ENCODE data around the gene ZP2. TPM values are rescaled to one million over a fixed set of nuclear protein-coding genes. Genes with fewer than 3 reads are reported as not detected.

Gene ZP2
- total RNA-seq, 1 experiment from 2014 or later: not detected

DNA sequence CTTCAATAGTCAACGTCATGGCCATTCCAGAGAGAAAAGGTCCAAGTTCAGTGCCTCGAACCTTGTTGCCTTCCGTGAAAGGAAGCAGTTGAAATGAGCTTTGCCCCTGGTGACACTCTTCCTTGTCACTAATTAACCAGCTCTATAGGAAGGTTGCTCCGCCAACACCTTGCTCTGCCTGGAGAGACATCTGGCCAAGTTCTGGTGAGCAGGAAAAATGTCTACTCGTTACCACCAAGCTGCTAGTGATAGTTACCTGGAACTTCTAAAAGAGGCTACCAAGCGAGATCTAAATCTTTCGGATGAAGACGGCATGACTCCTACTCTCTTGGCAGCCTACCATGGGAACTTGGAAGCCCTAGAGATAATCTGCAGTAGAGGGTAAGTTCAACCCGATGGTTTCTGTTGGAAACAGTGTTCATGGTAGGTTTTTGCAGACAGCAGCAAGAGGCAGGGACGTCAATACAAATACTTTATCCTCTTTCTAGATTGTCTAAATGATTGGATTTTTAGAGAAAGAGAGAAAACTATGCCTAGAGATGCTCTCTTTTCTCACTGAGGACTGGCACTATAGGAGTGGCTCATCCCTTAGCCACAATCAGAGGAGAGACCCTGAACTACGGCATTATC is 22.3 kb upstream of the ZP2 start, which contains the start of gene ANKS4B:
Gene ANKS4B (plus strand): TSS at position 179 of the 630 bp plus-strand sequence. CDS start 39 bp downstream, at position 218.
- POLR2A ChIA-PET: no interaction called here
- H3K4me2 ChIP-seq (ENCODE audit: low read length): no peak within 1 kb of the TSS
- no peaks in the 10 kb centered on the region; the same call in 1 of the 2 replicates for H3K9me2 ChIP-seq (ENCODE audit: insufficient read depth)
- H3K9ac ChIP-seq (ENCODE audit: low read length): no peak within 1 kb of the TSS
- H3K4me1 ChIP-seq (ENCODE audit: control insufficient read depth in 1 of 2, insufficient read depth in 2 of 2, low read length in 2 of 2): no peaks in the 10 kb centered on the region
- no peak for ATAC-seq
- no peak for DNase-seq (ENCODE audit: low read depth, low spot score)
- no peaks in the 10 kb centered on the region for H4K20me1 ChIP-seq (ENCODE audit: insufficient read depth)
- no peak for TF ChIP-seq YY1 (IDR thresholded peaks at IDR 0.05; ENCODE audit: extremely low read depth, insufficient replicate concordance, low read depth, low read length)
- no peak for TF ChIP-seq CEBPB (IDR thresholded peaks at IDR 0.05; ENCODE audit: low read depth)
- no peak for TF ChIP-seq EZH2phosphoT487 (IDR thresholded peaks at IDR 0.05; ENCODE audit: borderline replicate concordance)
- no peak for TF ChIP-seq TCF7L2 (IDR thresholded peaks at IDR 0.05; ENCODE audit: borderline replicate concordance, extremely low read depth, insufficient read depth, insufficient read length)
- no peak for TF ChIP-seq JUND (IDR thresholded peaks at IDR 0.05)
- TF ChIP-seq ZFX (IDR thresholded peaks at IDR 0.05): no peak
- TF ChIP-seq, protein P1, sequence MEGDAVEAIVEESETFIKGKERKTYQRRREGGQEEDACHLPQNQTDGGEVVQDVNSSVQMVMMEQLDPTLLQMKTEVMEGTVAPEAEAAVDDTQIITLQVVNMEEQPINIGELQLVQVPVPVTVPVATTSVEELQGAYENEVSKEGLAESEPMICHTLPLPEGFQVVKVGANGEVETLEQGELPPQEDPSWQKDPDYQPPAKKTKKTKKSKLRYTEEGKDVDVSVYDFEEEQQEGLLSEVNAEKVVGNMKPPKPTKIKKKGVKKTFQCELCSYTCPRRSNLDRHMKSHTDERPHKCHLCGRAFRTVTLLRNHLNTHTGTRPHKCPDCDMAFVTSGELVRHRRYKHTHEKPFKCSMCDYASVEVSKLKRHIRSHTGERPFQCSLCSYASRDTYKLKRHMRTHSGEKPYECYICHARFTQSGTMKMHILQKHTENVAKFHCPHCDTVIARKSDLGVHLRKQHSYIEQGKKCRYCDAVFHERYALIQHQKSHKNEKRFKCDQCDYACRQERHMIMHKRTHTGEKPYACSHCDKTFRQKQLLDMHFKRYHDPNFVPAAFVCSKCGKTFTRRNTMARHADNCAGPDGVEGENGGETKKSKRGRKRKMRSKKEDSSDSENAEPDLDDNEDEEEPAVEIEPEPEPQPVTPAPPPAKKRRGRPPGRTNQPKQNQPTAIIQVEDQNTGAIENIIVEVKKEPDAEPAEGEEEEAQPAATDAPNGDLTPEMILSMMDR (IDR thresholded peaks at IDR 0.05 in 2 of 3, conservative IDR thresholded peaks at IDR 0.05 in 1 of 3; ENCODE audit: borderline replicate concordance in 1 of 3, insufficient read depth in 1 of 3, low read depth in 2 of 3, low read length in 2 of 3): no peak
- no peak for TF ChIP-seq SIN3A (IDR thresholded peaks at IDR 0.05; ENCODE audit: low read depth)
- no peak for TF ChIP-seq RAD21 (IDR thresholded peaks at IDR 0.05; ENCODE audit: low read depth)
- no peak for TF ChIP-seq POLR2A (IDR thresholded peaks at IDR 0.05; ENCODE audit: borderline replicate concordance, extremely low read depth, insufficient read depth, insufficient read length)
- TF ChIP-seq, protein P2, sequence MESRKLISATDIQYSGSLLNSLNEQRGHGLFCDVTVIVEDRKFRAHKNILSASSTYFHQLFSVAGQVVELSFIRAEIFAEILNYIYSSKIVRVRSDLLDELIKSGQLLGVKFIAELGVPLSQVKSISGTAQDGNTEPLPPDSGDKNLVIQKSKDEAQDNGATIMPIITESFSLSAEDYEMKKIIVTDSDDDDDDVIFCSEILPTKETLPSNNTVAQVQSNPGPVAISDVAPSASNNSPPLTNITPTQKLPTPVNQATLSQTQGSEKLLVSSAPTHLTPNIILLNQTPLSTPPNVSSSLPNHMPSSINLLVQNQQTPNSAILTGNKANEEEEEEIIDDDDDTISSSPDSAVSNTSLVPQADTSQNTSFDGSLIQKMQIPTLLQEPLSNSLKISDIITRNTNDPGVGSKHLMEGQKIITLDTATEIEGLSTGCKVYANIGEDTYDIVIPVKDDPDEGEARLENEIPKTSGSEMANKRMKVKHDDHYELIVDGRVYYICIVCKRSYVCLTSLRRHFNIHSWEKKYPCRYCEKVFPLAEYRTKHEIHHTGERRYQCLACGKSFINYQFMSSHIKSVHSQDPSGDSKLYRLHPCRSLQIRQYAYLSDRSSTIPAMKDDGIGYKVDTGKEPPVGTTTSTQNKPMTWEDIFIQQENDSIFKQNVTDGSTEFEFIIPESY (IDR thresholded peaks at IDR 0.05; ENCODE audit: extremely low read depth, insufficient replicate concordance, low read length): no peak
- no peak for TF ChIP-seq CBX3 (IDR thresholded peaks at IDR 0.05; ENCODE audit: low read depth)
- no peak for TF ChIP-seq FOSL1 (IDR thresholded peaks at IDR 0.05; ENCODE audit: low read depth)
- TF ChIP-seq, protein P3, sequence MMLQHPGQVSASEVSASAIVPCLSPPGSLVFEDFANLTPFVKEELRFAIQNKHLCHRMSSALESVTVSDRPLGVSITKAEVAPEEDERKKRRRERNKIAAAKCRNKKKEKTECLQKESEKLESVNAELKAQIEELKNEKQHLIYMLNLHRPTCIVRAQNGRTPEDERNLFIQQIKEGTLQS (IDR thresholded peaks at IDR 0.05): no peak
- TF ChIP-seq, protein P4, sequence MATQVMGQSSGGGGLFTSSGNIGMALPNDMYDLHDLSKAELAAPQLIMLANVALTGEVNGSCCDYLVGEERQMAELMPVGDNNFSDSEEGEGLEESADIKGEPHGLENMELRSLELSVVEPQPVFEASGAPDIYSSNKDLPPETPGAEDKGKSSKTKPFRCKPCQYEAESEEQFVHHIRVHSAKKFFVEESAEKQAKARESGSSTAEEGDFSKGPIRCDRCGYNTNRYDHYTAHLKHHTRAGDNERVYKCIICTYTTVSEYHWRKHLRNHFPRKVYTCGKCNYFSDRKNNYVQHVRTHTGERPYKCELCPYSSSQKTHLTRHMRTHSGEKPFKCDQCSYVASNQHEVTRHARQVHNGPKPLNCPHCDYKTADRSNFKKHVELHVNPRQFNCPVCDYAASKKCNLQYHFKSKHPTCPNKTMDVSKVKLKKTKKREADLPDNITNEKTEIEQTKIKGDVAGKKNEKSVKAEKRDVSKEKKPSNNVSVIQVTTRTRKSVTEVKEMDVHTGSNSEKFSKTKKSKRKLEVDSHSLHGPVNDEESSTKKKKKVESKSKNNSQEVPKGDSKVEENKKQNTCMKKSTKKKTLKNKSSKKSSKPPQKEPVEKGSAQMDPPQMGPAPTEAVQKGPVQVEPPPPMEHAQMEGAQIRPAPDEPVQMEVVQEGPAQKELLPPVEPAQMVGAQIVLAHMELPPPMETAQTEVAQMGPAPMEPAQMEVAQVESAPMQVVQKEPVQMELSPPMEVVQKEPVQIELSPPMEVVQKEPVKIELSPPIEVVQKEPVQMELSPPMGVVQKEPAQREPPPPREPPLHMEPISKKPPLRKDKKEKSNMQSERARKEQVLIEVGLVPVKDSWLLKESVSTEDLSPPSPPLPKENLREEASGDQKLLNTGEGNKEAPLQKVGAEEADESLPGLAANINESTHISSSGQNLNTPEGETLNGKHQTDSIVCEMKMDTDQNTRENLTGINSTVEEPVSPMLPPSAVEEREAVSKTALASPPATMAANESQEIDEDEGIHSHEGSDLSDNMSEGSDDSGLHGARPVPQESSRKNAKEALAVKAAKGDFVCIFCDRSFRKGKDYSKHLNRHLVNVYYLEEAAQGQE (IDR thresholded peaks at IDR 0.05; ENCODE audit: low read depth): no peak
- no peak for TF ChIP-seq ZNF274 (IDR thresholded peaks at IDR 0.05; ENCODE audit: low read depth, low read length)
- no peak for TF ChIP-seq EGR1 (IDR thresholded peaks at IDR 0.05; ENCODE audit: low read depth)
- no peak for TF ChIP-seq EZH2 (IDR thresholded peaks at IDR 0.05)
- TF ChIP-seq ELF1 (IDR thresholded peaks at IDR 0.05; ENCODE audit: borderline replicate concordance, low read depth): no peak
- peaks cover 10% of the 10 kb centered on the region for H3K27me3 ChIP-seq (ENCODE audit: insufficient read depth, low read length)
- RAD21 ChIA-PET (ENCODE audit: low non-redundant PET in 1 of 2, low total read pairs in 2 of 2, uncharacterized antibody in 2 of 2, unreplicated experiment in 2 of 2): no interaction called here
- no peak within 1 kb of the TSS for H2AFZ ChIP-seq (ENCODE audit: low read depth, low read length, poor library complexity, severe bottlenecking)
- no peaks in the 10 kb centered on the region for H3K79me2 ChIP-seq (ENCODE audit: insufficient read depth, low read length)
- BruUV-seq (replicated peaks): no TSS peak
- H3K36me3 ChIP-seq (ENCODE audit: control insufficient read depth in 1 of 2, insufficient read depth in 2 of 2, low read length in 2 of 2): no peaks in the 10 kb centered on the region
- H3K27ac ChIP-seq (ENCODE audit: low read depth, low read length): no peak within 1 kb of the TSS
- H3K4me3 ChIP-seq (replicated peaks in 1 of 2; ENCODE audit: low read depth in 1 of 2, low read length in 2 of 2): no peak within 1 kb of the TSS
- CTCF ChIA-PET: no interaction called here
- intact Hi-C loops (cut with micrococcal nuclease): no loop called here
- H3K9me3 ChIP-seq (ENCODE audit: control insufficient read depth in 1 of 2, insufficient read depth in 1 of 2, low read depth in 1 of 2, low read length in 2 of 2): no peaks in the 10 kb centered on the region

Measured in HCT116 (cell line).